Activated CD4-positive, alpha-beta T cell treated with anti-CD3 and anti-CD28 coated beads, Interleukin-2, amount 10 ng/mL, durations not matched to agents 7 days and 5 days (primary cell): Measurements from ENCODE around the gene MMS19. TPM values are rescaled to one million over a fixed set of nuclear protein-coding genes. Genes with fewer than 3 reads are reported as not detected.
"Not testable (repeated sequence)": the region's sequence is repeated elsewhere in the genome, so short reads cannot be mapped to it uniquely, and the experiment has no call there.

Source experiments
- CTCF ChIA-PET: fragments of 350-600 bp; sonication (Branson Sonifier 250); formaldehyde crosslinking; loops from one replicate; lab custom pipeline; 2021; ENCODE audit warnings: antibody characterized with exemption; lab: Charles Lee
- POLR2A ChIA-PET: fragments of 350-600 bp; sonication (Branson Sonifier 250); formaldehyde crosslinking; loops from one replicate; lab custom pipeline; 2021; ENCODE audit warnings: antibody characterized with exemption; lab: Charles Lee
- DNase-seq: peaks from one replicate; pipeline ENCODE4 v3.0.0-alpha.2; 2020
- H3K27ac Mint-ChIP-seq: one replicate; pipeline ENCODE4 v1.8.0; 2021; ENCODE audit warnings: mild to moderate bottlenecking, moderate library complexity, mixed read lengths
- H3K27me3 Mint-ChIP-seq: one replicate; pipeline ENCODE4 v1.8.0; 2021; ENCODE audit warnings: mixed read lengths
- H3K36me3 Mint-ChIP-seq: one replicate; pipeline ENCODE4 v1.8.0; 2021; ENCODE audit warnings: low read depth, mixed read lengths
- H3K4me1 Mint-ChIP-seq: one replicate; pipeline ENCODE4 v1.8.0; 2021; ENCODE audit warnings: mixed read lengths
- H3K4me3 Mint-ChIP-seq: one replicate; pipeline ENCODE4 v1.8.0; 2021; ENCODE audit warnings: mild to moderate bottlenecking, moderate library complexity, mixed read lengths
- H3K9me3 Mint-ChIP-seq: one replicate; pipeline ENCODE4 v1.8.0; 2021; ENCODE audit warnings: mixed read lengths
- total RNA-seq, 2 experiments: library from RNA; stranded (reverse); gene quantifications; one replicate each; pipeline ENCODE4 v1.2.3, GENCODE V29; 2021

MMS19 gene
- total RNA-seq, 2 experiments from 2014 or later, result 64.7 to 68.6 TPM

GRCh38 chr10:97537186-97537869, 39.1 kb upstream of the MMS19 start:
- Mint-ChIP-seq H3K27me3 (no peaks in the 10 kb centered on the region), H3K27ac (no peak overlapping the region), H3K9me3 (no peaks in the 10 kb centered on the region), H3K4me3 (no peak overlapping the region), H3K4me1 (peaks cover 5% of the 10 kb centered on the region), H3K36me3 (no peaks in the 10 kb centered on the region)
- ChIA-PET POLR2A (no interaction called here), CTCF (interaction anchor here (0.6 kb wide), 1 partner anchor 70 kb away, joined by 5 read pairs; no protein-coding TSS in a partner anchor)
- DNase-seq, result no peak

DNA sequence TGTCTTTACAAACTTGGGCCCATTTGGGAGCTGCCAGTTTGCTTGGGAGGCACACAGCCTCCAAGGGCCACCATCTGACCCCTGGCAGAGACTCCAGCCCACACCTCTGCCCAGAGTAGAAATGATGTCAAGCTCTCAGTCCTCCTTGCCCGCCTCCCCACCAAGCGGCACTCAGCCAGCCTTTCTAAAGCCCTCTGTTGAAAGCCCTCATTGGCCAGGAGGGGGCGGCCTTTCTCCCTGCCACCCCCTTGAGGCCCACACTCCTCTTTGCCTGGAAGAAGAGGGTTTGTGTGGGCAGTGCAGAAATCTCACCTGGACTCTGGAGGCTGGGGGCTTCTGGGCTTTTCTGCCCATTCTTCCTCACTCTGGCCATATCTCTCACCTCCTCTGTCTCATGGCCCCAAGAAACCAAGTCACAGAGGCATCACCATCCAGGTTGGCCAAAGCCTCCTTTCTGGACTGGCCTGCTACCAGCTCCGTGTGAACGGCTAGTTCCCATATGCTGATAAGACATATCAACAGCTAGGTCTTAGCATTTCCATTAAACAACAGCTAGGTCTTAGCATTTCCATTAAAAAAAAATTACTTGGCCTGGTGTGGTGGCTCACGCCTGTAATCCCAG, 36.6 kb upstream of the MMS19 start:
- H3K4me1 Mint-ChIP-seq, result no peaks in the 10 kb centered on the region
- no peaks in the 10 kb centered on the region for H3K9me3 Mint-ChIP-seq
- POLR2A ChIA-PET, result no interaction called here
- H3K4me3 Mint-ChIP-seq, result no peak overlapping the region
- CTCF ChIA-PET, result interaction anchor here (0.7 to 2.6 kb wide), 10 partner anchors 11 to 57 kb away, joined by 3 to 13 read pairs (median 3); no protein-coding TSS in a partner anchor
- H3K36me3 Mint-ChIP-seq, result no peaks in the 10 kb centered on the region
- no peaks in the 10 kb centered on the region for H3K27me3 Mint-ChIP-seq
- H3K27ac Mint-ChIP-seq, result no peak overlapping the region
- DNase-seq, result peak; percentile 24

- ChIA-PET POLR2A (interaction anchor here (0.6 kb wide), 1 partner anchor 240 kb away, joined by 3 read pairs; no protein-coding TSS in a partner anchor), CTCF (interaction anchor here (0.5 to 2.6 kb wide), 11 partner anchors 12 to 519 kb away, joined by 3 to 13 read pairs (median 4); no protein-coding TSS in a partner anchor)
- DNase-seq, result no peak
- H3K27me3 Mint-ChIP-seq, result no peaks in the 10 kb centered on the region
- H3K9me3 Mint-ChIP-seq, result no peaks in the 10 kb centered on the region
- H3K4me1 Mint-ChIP-seq, result no peaks in the 10 kb centered on the region
- H3K4me3 Mint-ChIP-seq, result no peak overlapping the region
- no peaks in the 10 kb centered on the region for H3K36me3 Mint-ChIP-seq
- H3K27ac Mint-ChIP-seq, result no peak overlapping the region
Measured at GRCh38 chr10:97533888-97534287, 35.7 kb upstream of the MMS19 start.

GRCh38 chr10:97532935-97533671, 34.9 kb upstream of the MMS19 start:
- Mint-ChIP-seq H3K9me3 (no peaks in the 10 kb centered on the region), H3K36me3 (no peaks in the 10 kb centered on the region), H3K4me3 (no peak overlapping the region), H3K4me1 (no peaks in the 10 kb centered on the region), H3K27me3 (no peaks in the 10 kb centered on the region), H3K27ac (no peak overlapping the region)
- ChIA-PET POLR2A (no interaction called here), CTCF (interaction anchor here (0.5 to 2.6 kb wide), 6 partner anchors 11 to 520 kb away, joined by 3 to 13 read pairs (median 4); no protein-coding TSS in a partner anchor)
- no peak for DNase-seq

GRCh38 chr10:97531401-97531986, 33.3 kb upstream of the MMS19 start:
- ChIA-PET CTCF (no interaction called here), POLR2A (no interaction called here)
- DNase-seq, result no peak
- H3K27ac Mint-ChIP-seq, result no peak overlapping the region
- H3K9me3 Mint-ChIP-seq, result no peaks in the 10 kb centered on the region
- H3K36me3 Mint-ChIP-seq, result no peaks in the 10 kb centered on the region
- H3K27me3 Mint-ChIP-seq, result no peaks in the 10 kb centered on the region
- no peaks in the 10 kb centered on the region for H3K4me1 Mint-ChIP-seq
- no peak overlapping the region for H3K4me3 Mint-ChIP-seq

- no peak for DNase-seq
- H3K27me3 Mint-ChIP-seq, result no peaks in the 10 kb centered on the region
- ChIA-PET POLR2A (no interaction called here), CTCF (no interaction called here)
- no peaks in the 10 kb centered on the region for H3K9me3 Mint-ChIP-seq
- no peak overlapping the region for H3K27ac Mint-ChIP-seq
- no peak overlapping the region for H3K4me3 Mint-ChIP-seq
- H3K4me1 Mint-ChIP-seq, result no peaks in the 10 kb centered on the region
- H3K36me3 Mint-ChIP-seq, result no peaks in the 10 kb centered on the region
Measured at GRCh38 chr10:97529685-97530465, 31.7 kb upstream of the MMS19 start.

DNA sequence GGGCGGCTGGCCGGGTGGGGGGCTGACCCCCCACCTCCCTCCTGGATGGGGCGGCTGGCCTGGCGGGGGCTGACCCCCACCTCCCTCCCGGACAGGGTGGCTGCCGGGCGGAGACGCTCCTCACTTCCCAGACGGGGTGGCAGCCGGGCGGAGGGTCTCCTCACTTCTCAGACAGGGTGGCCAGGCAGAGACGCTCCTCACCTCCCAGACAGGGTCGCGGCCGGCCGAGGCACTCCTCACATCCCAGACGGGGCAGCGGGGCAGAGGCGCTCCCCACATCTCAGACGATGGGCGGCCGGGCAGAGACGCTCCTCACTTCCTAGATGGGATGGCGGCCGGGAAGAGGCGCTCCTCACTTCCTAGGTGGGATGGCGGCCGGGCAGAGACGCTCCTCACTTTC, 30.7 kb upstream of the MMS19 start:
- POLR2A ChIA-PET, CTCF ChIA-PET, H3K36me3 Mint-ChIP-seq, H3K4me3 Mint-ChIP-seq, H3K9me3 Mint-ChIP-seq, H3K27me3 Mint-ChIP-seq, H3K4me1 Mint-ChIP-seq, DNase-seq, H3K27ac Mint-ChIP-seq: not testable (repeated sequence)

DNA sequence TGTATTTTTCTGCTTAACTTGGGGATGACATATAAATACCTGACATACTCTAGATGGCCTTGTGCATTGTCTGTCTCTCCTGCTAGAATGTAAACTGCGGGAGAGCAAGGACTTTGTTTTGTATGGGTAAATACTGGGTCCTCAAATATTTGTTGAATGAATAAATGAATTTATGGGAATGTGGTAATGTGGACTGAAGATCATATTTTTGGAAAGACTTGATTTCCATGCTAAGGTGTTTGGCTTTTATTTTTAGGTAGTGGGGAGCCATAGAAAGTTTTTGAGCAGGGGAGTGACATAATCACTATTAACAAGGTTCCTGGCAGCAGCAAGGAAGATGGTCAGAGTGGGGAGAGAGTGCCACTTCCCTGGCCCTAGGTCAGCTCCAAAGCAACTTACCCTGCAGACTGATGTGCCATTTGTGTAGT, 27.5 kb upstream of the MMS19 start:
- ChIA-PET CTCF (interaction anchor here (1.0 kb wide), 1 partner anchor 28 kb away, joined by 3 read pairs; no protein-coding TSS in a partner anchor), POLR2A (no interaction called here)
- Mint-ChIP-seq H3K27me3 (no peaks in the 10 kb centered on the region), H3K9me3 (no peaks in the 10 kb centered on the region), H3K36me3 (no peaks in the 10 kb centered on the region), H3K4me1 (no peaks in the 10 kb centered on the region), H3K27ac (no peak overlapping the region), H3K4me3 (no peak overlapping the region)
- no peak for DNase-seq

DNA sequence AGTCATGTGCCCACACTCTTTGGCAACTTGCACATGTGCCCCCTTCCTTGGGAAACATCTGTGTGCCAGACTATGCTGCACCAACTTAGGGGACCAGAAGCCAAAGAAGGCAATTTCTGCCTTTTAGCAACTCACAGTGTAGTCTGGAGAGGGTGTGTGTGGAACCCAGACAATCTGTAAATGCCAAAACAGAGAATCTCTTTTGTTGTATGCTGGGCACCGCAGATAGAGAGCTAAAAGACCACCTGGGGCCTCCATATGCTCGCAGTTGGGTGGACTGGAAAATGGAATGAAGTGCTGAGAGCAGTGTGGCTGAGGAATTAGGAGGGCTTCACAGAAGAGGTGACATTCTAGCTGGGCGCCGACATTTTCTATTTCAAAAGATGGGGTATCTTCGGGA, 26.9 kb upstream of the MMS19 start:
- ChIA-PET POLR2A (no interaction called here), CTCF (interaction anchor here (1.0 kb wide), 1 partner anchor 28 kb away, joined by 3 read pairs; no protein-coding TSS in a partner anchor)
- H3K4me3 Mint-ChIP-seq, result no peak overlapping the region
- no peaks in the 10 kb centered on the region for H3K9me3 Mint-ChIP-seq
- no peak overlapping the region for H3K27ac Mint-ChIP-seq
- no peaks in the 10 kb centered on the region for H3K36me3 Mint-ChIP-seq
- H3K4me1 Mint-ChIP-seq, result no peaks in the 10 kb centered on the region
- DNase-seq, result no peak
- H3K27me3 Mint-ChIP-seq, result peaks cover 3% of the 10 kb centered on the region

DNA sequence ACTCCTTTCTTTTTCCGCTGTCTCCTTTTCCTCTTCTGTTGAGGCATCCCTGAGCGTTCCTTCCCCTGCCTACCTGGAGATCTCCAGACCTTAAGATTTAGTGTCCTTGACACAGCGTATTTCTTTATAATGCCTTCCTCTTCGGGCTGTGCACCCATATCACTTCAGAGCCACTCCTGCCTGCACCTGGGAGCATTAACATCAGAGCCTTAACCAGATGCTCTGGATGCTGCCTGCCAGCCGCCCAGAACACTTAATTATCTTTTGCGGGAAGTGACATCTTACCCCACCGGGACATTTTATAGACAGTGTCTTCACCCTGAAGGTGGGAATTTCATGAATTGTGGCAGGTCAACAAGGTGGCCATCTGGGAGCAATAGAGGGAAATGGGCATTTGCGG, 24.7 kb upstream of the MMS19 start:
- Mint-ChIP-seq H3K9me3 (no peaks in the 10 kb centered on the region), H3K27ac (no peak overlapping the region), H3K4me3 (no peak overlapping the region), H3K36me3 (no peaks in the 10 kb centered on the region), H3K4me1 (no peaks in the 10 kb centered on the region), H3K27me3 (peaks cover 11% of the 10 kb centered on the region)
- POLR2A ChIA-PET, result no interaction called here
- DNase-seq, result no peak
- CTCF ChIA-PET, result interaction anchor here (2.5 kb wide), 1 partner anchor 11 kb away, joined by 13 read pairs; no protein-coding TSS in a partner anchor

GRCh38 chr10:97522071-97522470, 23.8 kb upstream of the MMS19 start:
- ChIA-PET POLR2A (no interaction called here), CTCF (interaction anchor here (1.0 to 2.5 kb wide), 3 partner anchors 12 to 32 kb away, joined by 3 to 13 read pairs (median 4); no protein-coding TSS in a partner anchor)
- Mint-ChIP-seq H3K27ac (no peak overlapping the region), H3K9me3 (no peaks in the 10 kb centered on the region), H3K4me1 (no peaks in the 10 kb centered on the region), H3K36me3 (no peaks in the 10 kb centered on the region), H3K4me3 (no peak overlapping the region), H3K27me3 (peaks cover 11% of the 10 kb centered on the region)
- no peak for DNase-seq
